B cell (primary cell): ENCODE measurements around the gene AURKAIP1. TPM values are rescaled to one million over a fixed set of nuclear protein-coding genes. Genes with fewer than 3 reads are reported as not detected.

Source experiments
- ATAC-seq: fragments of 200-7000 bp; cut with Tn5 transposase; one replicate; pipeline ENCODE4 v1.10.0; 2021; ENCODE audit warnings: low read depth, mild to moderate bottlenecking, moderate number of reproducible peaks, moderate library complexity
- CTCF ChIA-PET: fragments of 350-600 bp; sonication (Branson Sonifier 250); formaldehyde crosslinking; loops from one replicate; lab custom pipeline; 2021; ENCODE audit warnings: antibody characterized with exemption, inconsistent platforms; lab: Charles Lee
- POLR2A ChIA-PET: fragments of 350-600 bp; sonication (Branson Sonifier 250); formaldehyde crosslinking; loops from one replicate; lab custom pipeline; 2021; ENCODE audit warnings: antibody characterized with exemption; lab: Charles Lee
- DNase-seq: peaks from one replicate; pipeline ENCODE4 v3.0.0; 2013
- H2AFZ ChIP-seq: 2 replicates; pipeline ENCODE4 v1.6.1; 2012; ENCODE audit warnings: mild to moderate bottlenecking, low read depth, low read length; ENCODE audit not compliant: insufficient read depth, poor library complexity, severe bottlenecking
- H3K27ac ChIP-seq, 2 donors: 1 replicate in 1 of 2; 2 replicates in 1 of 2; pipeline ENCODE4 v1.5.1; 2012 to 2013; ENCODE audit warnings: low read length in 2 of 2, mild to moderate bottlenecking in 2 of 2, moderate library complexity in 1 of 2
- H3K27me3 ChIP-seq, 4 experiments: fragments of 200-600 bp in 1 of 4; sonication (generic) in 1 of 4; replicated peaks in 1 of 4; 1 replicate in 2 of 4; 2 replicates in 2 of 4; pipeline versions ENCODE4 v1.6.1 to v1.7.0; 2013 to 2016; ENCODE audit warnings: low read length in 3 of 4, mild to moderate bottlenecking in 2 of 4, mixed read lengths in 1 of 4, moderate library complexity in 1 of 4; ENCODE audit not compliant: insufficient read depth in 4 of 4, control insufficient read depth in 3 of 4; ENCODE audit errors: control extremely low read depth in 1 of 4
- H3K36me3 ChIP-seq, 2 experiments: replicated peaks in 1 of 2; 1 replicate in 1 of 2; 2 replicates in 1 of 2; pipeline versions ENCODE4 v1.6.1 to v1.7.1; 2013; ENCODE audit warnings: low read length in 1 of 2; ENCODE audit not compliant: insufficient read depth in 2 of 2, control insufficient read depth in 1 of 2; ENCODE audit errors: control extremely low read depth in 1 of 2, extremely low read depth in 1 of 2
- H3K4me1 ChIP-seq, 2 donors: fragments of 200-600 bp in 1 of 2; sonication (generic) in 1 of 2; 1 replicate in 1 of 2; 2 replicates in 1 of 2; pipeline versions ENCODE4 v1.5.1 to v1.6.1; 2013 to 2017; ENCODE audit warnings: low read length in 2 of 2; ENCODE audit not compliant: control insufficient read depth in 2 of 2, insufficient read depth in 2 of 2
- H3K4me2 ChIP-seq: replicated peaks from 2 replicates; pipeline ENCODE3; 2012; ENCODE audit warnings: mild to moderate bottlenecking, low read depth, low read length; ENCODE audit not compliant: poor library complexity, severe bottlenecking
- H3K4me3 ChIP-seq, 5 experiments: fragments of 200-600 bp in 1 of 5; sonication (generic) in 1 of 5; 1 replicate in 3 of 5; 2 replicates in 2 of 5; pipeline versions ENCODE4 v1.5.1 to v1.7.0; 2011 to 2016; ENCODE audit warnings: low read length in 4 of 5, mild to moderate bottlenecking in 4 of 5, low read depth in 2 of 5, control low read depth in 1 of 5, moderate library complexity in 1 of 5; ENCODE audit not compliant: insufficient read depth in 1 of 5; ENCODE audit errors: control extremely low read depth in 1 of 5, extremely low read depth in 1 of 5
- H3K79me2 ChIP-seq: fragments of 200-600 bp; sonication (generic); one replicate; pipeline ENCODE4 v1.6.0; 2016; ENCODE audit warnings: low read length; ENCODE audit not compliant: control insufficient read depth, insufficient read depth
- H3K9ac ChIP-seq: fragments of 200-600 bp; sonication (generic); 2 replicates; pipeline ENCODE4 v1.6.1; 2017; ENCODE audit warnings: mild to moderate bottlenecking, low read length, moderate library complexity
- H3K9me3 ChIP-seq, 3 donors: one replicate each; pipeline versions ENCODE4 v1.6.1 to v1.7.1; 2013; ENCODE audit warnings: low read length in 2 of 3; ENCODE audit not compliant: control insufficient read depth in 2 of 3, insufficient read depth in 1 of 3; ENCODE audit errors: control extremely low read depth in 1 of 3
- H4K20me1 ChIP-seq: 2 replicates; pipeline ENCODE4 v1.6.0; 2012; ENCODE audit warnings: mild to moderate bottlenecking, low read length; ENCODE audit not compliant: insufficient read depth, control insufficient read depth, poor library complexity, severe bottlenecking
- H3K27ac Mint-ChIP-seq: one replicate; pipeline ENCODE4 v1.8.0; 2021; ENCODE audit warnings: mixed read lengths
- H3K27me3 Mint-ChIP-seq: one replicate; pipeline ENCODE4 v1.8.0; 2021; ENCODE audit warnings: mixed read lengths
- H3K4me1 Mint-ChIP-seq: one replicate; pipeline ENCODE4 v1.8.0; 2021; ENCODE audit warnings: mixed read lengths
- H3K4me3 Mint-ChIP-seq: one replicate; pipeline ENCODE4 v1.8.0; 2021; ENCODE audit warnings: mixed read lengths
- H3K9me3 Mint-ChIP-seq: one replicate; pipeline ENCODE4 v1.8.0; 2022; ENCODE audit warnings: mixed read lengths; ENCODE audit not compliant: insufficient read depth
- CTCF ChIP-seq: fragments of 200-600 bp; IDR thresholded peaks from one replicate; pipeline ENCODE4 v1.8.0; 2022; ENCODE audit warnings: antibody characterized with exemption, mild to moderate bottlenecking
- EZH2 ChIP-seq: IDR thresholded peaks from 2 replicates; pipeline ENCODE4 v1.6.1; 2012; ENCODE audit warnings: borderline replicate concordance, low read depth, mild to moderate bottlenecking, moderate library complexity, low read length; ENCODE audit not compliant: insufficient read depth, poor library complexity, severe bottlenecking
- WGBS: methylation state at CpG from one replicate; pipeline ENCODE4 v1.1.5; 2013; ENCODE audit warnings: missing lambda C conversion rate; ENCODE audit not compliant: insufficient coverage; 5-methylcytosine and 5-hydroxymethylcytosine counted together
- intact Hi-C: fragments of 100-400 bp; cut with micrococcal nuclease; formaldehyde crosslinking; loops from one replicate; pipeline ENCODE4 v1.10.0; 2022
- polyA plus RNA-seq: library from polyadenylated mRNA; depleted of rRNA; stranded (reverse); fragments of >200 nt; gene quantifications from 2 replicates; pipeline ENCODE4 v1.2.3, GENCODE V29; 2012
- total RNA-seq, 2 donors: library from RNA; stranded (reverse); fragments of 120-200 nt in 1 of 2; gene quantifications; 1 replicate in 1 of 2; 2 replicates in 1 of 2; pipeline versions ENCODE4 v1.2.3 to v1.2.4, GENCODE V29; 2013 to 2022

The AURKAIP1 gene
- total and polyA plus RNA-seq, 2 donors (not counting 1 experiment from before 2014, with no cell fraction given) = 61.1 to 61.7 TPM

GRCh38 chr1:1325288-1326074 lies 49.5 kb downstream of the AURKAIP1 start:
- Histone ChIP-seq H3K79me2 (peaks cover 48% of the 10 kb centered on the region), H3K9me3 (peaks cover 0 to 10% (median 0%) of the 10 kb centered on the region in 3 donors), H3K27me3 (no peaks in the 10 kb centered on the region), H3K4me2 (peak overlapping the region; percentile 99), H3K36me3 (peaks cover 0 to 6% of the 10 kb centered on the region in 2 experiments), H3K4me1 (peaks cover 20 to 37% of the 10 kb centered on the region in 2 donors), H4K20me1 (peaks cover 44% of the 10 kb centered on the region), H3K27ac (peak overlapping the region; percentile 10 to 75), H3K9ac (peak overlapping the region; percentile 95), H3K4me3 (peak overlapping the region in 4 of 5 experiments; percentile 61 to 84 (median 79)), H2AFZ (peak overlapping the region; percentile 84)
- peak overlapping the region; percentile 76 for H3K4me3 Mint-ChIP-seq
- H3K27me3 Mint-ChIP-seq = no peaks in the 10 kb centered on the region
- H3K4me1 Mint-ChIP-seq = peaks cover 33% of the 10 kb centered on the region
- CTCF ChIA-PET = interaction anchor here (0.8 kb wide), 1 partner anchor 47 kb away, joined by 3 read pairs; no protein-coding TSS in a partner anchor
- ATAC-seq = no peak
- POLR2A ChIA-PET = interaction anchor here (0.5 kb wide), 1 partner anchor 292 kb away, joined by 11 read pairs; no protein-coding TSS in a partner anchor
- 39% methylated on average over 15 of the region's 16 CpGs for WGBS
- H3K9me3 Mint-ChIP-seq = no peaks in the 10 kb centered on the region
- DNase-seq = no peak
- intact Hi-C loops = no loop called here
- TF ChIP-seq CTCF = no peak
- no peak for TF ChIP-seq EZH2
- H3K27ac Mint-ChIP-seq = peak overlapping the region; percentile 46
